Endothelial cell of umbilical vein (primary cell): Measurements from ENCODE around the gene CDK6. TPM values are rescaled to one million over a fixed set of nuclear protein-coding genes. Genes with fewer than 3 reads are reported as not detected.

ENCODE experiments used
- BruUV-seq: library from RNA; stranded (reverse); fragments of 400-500 nt; replicated peaks from 2 replicates; lab custom pipeline; 2021; lab: Mats Ljungman, UMichigan
- CTCF ChIA-PET: fragments of 300-600, 350-600 bp; sonication (Branson Sonifier 250); formaldehyde crosslinking; loops from one replicate; lab custom pipeline; 2021; ENCODE audit warnings: antibody characterized with exemption, inconsistent platforms; lab: Charles Lee
- POLR2A ChIA-PET: fragments of 300-600, 350-600 bp; sonication (Branson Sonifier 250); formaldehyde crosslinking; loops from one replicate; lab custom pipeline; 2021; ENCODE audit warnings: antibody characterized with exemption, inconsistent platforms; lab: Charles Lee
- DNase-seq: peaks from one replicate; pipeline ENCODE4 v3.0.0-alpha.2; 2011; ENCODE audit warnings: low read depth, low spot score
- FAIRE-seq: peaks from 2 replicates; lab custom pipeline; 2011; peaks lifted over from hg19 to GRCh38; lab: Jason Lieb, UNC
- H2AFZ ChIP-seq: 2 replicates; pipeline ENCODE4 v1.6.0; 2012; ENCODE audit warnings: low read depth, low read length, control low read depth, inconsistent platforms
- H3K27ac ChIP-seq: 2 replicates; pipeline ENCODE4 v1.5.1; 2011; ENCODE audit warnings: low read depth, mild to moderate bottlenecking, control low read depth, low read length, moderate library complexity; ENCODE audit not compliant: insufficient read depth
- H3K27me3 ChIP-seq, 2 experiments: 2 replicates each; pipeline versions ENCODE4 v1.6.0 to v1.6.1; 2011; ENCODE audit warnings: low read length in 2 of 2, mixed read lengths in 1 of 2; ENCODE audit not compliant: control insufficient read depth in 2 of 2, insufficient read depth in 2 of 2
- H3K36me3 ChIP-seq, 2 experiments: 2 replicates in 1 of 2; 3 replicates in 1 of 2; pipeline ENCODE4 v1.5.1; 2011; ENCODE audit warnings: low read length in 2 of 2, mild to moderate bottlenecking in 1 of 2, moderate library complexity in 1 of 2; ENCODE audit not compliant: control insufficient read depth in 2 of 2, insufficient read depth in 2 of 2; ENCODE audit errors: extremely low read depth in 1 of 2
- H3K4me1 ChIP-seq: 3 replicates; pipeline ENCODE4 v1.5.1; 2011; ENCODE audit warnings: mild to moderate bottlenecking, low read length; ENCODE audit not compliant: control insufficient read depth, insufficient read depth; ENCODE audit errors: extremely low read depth
- H3K4me2 ChIP-seq: 2 replicates; pipeline ENCODE4 v1.6.1; 2011; ENCODE audit warnings: low read length, control low read depth, mixed read lengths; ENCODE audit not compliant: insufficient read depth
- H3K4me3 ChIP-seq, 3 experiments: fragments of 200-600 bp in 1 of 3; sonication (generic), shearing (Covaris generic) in 1 of 3; replicated peaks in 1 of 3; 2 replicates each; pipeline ENCODE4 v1.5.1; 2011 to 2016; ENCODE audit warnings: control low read depth in 3 of 3, low read length in 3 of 3, mild to moderate bottlenecking in 2 of 3, inconsistent platforms in 1 of 3, low read depth in 1 of 3, moderate library complexity in 1 of 3; ENCODE audit not compliant: insufficient read depth in 1 of 3
- H3K79me2 ChIP-seq: 2 replicates; pipeline ENCODE4 v1.6.0; 2012; ENCODE audit warnings: low read length, inconsistent platforms; ENCODE audit not compliant: control insufficient read depth, insufficient read depth
- H3K9ac ChIP-seq: replicated peaks from 2 replicates; pipeline ENCODE3; 2011; ENCODE audit warnings: low read length, control low read depth; ENCODE audit not compliant: insufficient read depth; ENCODE audit errors: extremely low read depth
- H3K9me1 ChIP-seq: replicated peaks from 3 replicates; pipeline ENCODE4 v1.6.0; 2011; ENCODE audit warnings: mild to moderate bottlenecking, low read length; ENCODE audit not compliant: control insufficient read depth, insufficient read depth; ENCODE audit errors: extremely low read depth
- H3K9me3 ChIP-seq: replicated peaks from 2 replicates; pipeline ENCODE4 v1.5.1; 2012; ENCODE audit warnings: low read length, inconsistent platforms; ENCODE audit not compliant: control insufficient read depth, insufficient read depth
- H4K20me1 ChIP-seq: replicated peaks from 2 replicates; pipeline ENCODE3; 2011; ENCODE audit warnings: mild to moderate bottlenecking, low read length; ENCODE audit not compliant: control insufficient read depth, insufficient read depth; ENCODE audit errors: extremely low read depth
- CTCF ChIP-seq, 2 donors: IDR thresholded peaks; 1 replicate in 1 of 2; 2 replicates in 1 of 2; pipeline ENCODE4 v1.5.1; 2011; ENCODE audit warnings: low read length in 2 of 2, mild to moderate bottlenecking in 2 of 2, moderate library complexity in 2 of 2, control low read depth in 1 of 2, inconsistent platforms in 1 of 2, low read depth in 1 of 2; ENCODE audit not compliant: insufficient read depth in 1 of 2; ENCODE audit errors: extremely low read depth in 1 of 2
- EZH2 ChIP-seq: IDR thresholded peaks from 2 replicates; pipeline ENCODE4 v1.6.1; 2012; ENCODE audit warnings: borderline replicate concordance, low read depth, mild to moderate bottlenecking, moderate library complexity, low read length, inconsistent platforms; ENCODE audit not compliant: severe bottlenecking
- FOS ChIP-seq: IDR thresholded peaks from 2 replicates; pipeline ENCODE4 v1.6.1; 2011; ENCODE audit warnings: mild to moderate bottlenecking, low read length, moderate library complexity, borderline replicate concordance; ENCODE audit not compliant: insufficient read depth
- JUN ChIP-seq: IDR thresholded peaks from 2 replicates; pipeline ENCODE4 v1.6.1; 2011; ENCODE audit warnings: borderline replicate concordance, low read depth; ENCODE audit not compliant: insufficient read length, insufficient read depth
- MYC ChIP-seq: IDR thresholded peaks from one replicate; pipeline ENCODE4 v1.6.1; 2011; ENCODE audit warnings: mild to moderate bottlenecking, low read depth, low read length
- POLR2A ChIP-seq: IDR thresholded peaks from 2 replicates; pipeline ENCODE4 v1.6.1; 2012; ENCODE audit warnings: low read depth, mild to moderate bottlenecking, control low read depth, low read length
- POLR2AphosphoS5 ChIP-seq: IDR thresholded peaks from 2 replicates; pipeline ENCODE4 v1.6.1; 2012; ENCODE audit warnings: low read depth, mild to moderate bottlenecking, control low read depth, low read length, moderate library complexity; ENCODE audit not compliant: insufficient read depth
- dilution Hi-C: fragments of 300-500 bp; cut with MboI; formaldehyde crosslinking; loops from one replicate; pipeline ENCODE4 v1.15.0; 2019; ENCODE audit warnings: low sequenced_read_pairs; ENCODE audit not compliant: extremely low pct_ligation_motif_present
- intact Hi-C: fragments of 100-400 bp; cut with micrococcal nuclease; formaldehyde crosslinking; loops from one replicate; pipeline ENCODE4 v1.10.0; 2022
- polyA plus RNA-seq, 4 experiments: library from polyadenylated mRNA; depleted of rRNA in 3 of 4; stranded (reverse) in 3 of 4; unstranded in 1 of 4; fragments of >200 nt; gene quantifications; 2 replicates each; pipeline versions ENCODE4 v1.2.1 to v1.2.3, GENCODE V29; 2011 to 2012; ENCODE audit warnings: missing spikeins in 1 of 4
- total RNA-seq: library from RNA; stranded (reverse); gene quantifications from 2 replicates; pipeline ENCODE4 v1.2.3, GENCODE V29; 2021
- TF ChIP-seq, protein P1 (sequence below): IDR thresholded peaks from 2 replicates; pipeline ENCODE4 v1.6.1; 2011; ENCODE audit not compliant: insufficient read depth, insufficient read length

The CDK6 gene
- total and polyA plus RNA-seq, 2 donors (not counting 3 experiments of a cell fraction or from before 2014, with no cell fraction given), result 6.0 to 28.2 TPM

DNA sequence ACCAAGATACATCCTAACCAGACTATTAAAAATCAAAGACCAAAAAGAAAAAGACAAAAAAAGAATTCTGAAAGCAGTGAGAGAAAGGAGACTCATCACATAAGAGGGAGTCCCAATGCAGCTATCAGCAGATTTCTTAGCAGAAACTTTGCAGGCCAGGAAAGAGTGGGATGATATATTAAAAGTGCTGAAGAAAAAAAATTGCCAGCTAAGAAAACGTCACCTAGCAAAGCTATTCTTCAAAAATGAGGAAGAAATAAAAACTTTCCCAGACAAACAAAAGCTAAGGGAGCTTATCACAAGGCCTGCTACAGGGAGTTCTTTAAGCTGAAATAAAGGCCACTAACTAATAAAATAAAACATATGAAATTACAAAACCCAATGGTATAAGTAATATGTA lies 40.5 kb upstream of the CDK6 start:
- intact Hi-C loops (no loop called here), dilution Hi-C loops (no loop called here)
- no TSS peak for BruUV-seq
- H4K20me1 ChIP-seq, result no peaks in the 10 kb centered on the region
- H3K4me2 ChIP-seq, result no peak overlapping the region
- H3K36me3 ChIP-seq, result no peaks in the 10 kb centered on the region
- TF ChIP-seq POLR2AphosphoS5 (no peak), EZH2 (no peak), POLR2A (no peak), MYC (no peak), FOS (no peak), JUN (no peak), CTCF (IDR thresholded peaks at IDR 0.05; ENCODE audit: extremely low read depth in 1 of 2, insufficient read depth in 1 of 2, low read depth in 1 of 2, low read length in 2 of 2) (no peak)
- TF ChIP-seq, protein P1, sequence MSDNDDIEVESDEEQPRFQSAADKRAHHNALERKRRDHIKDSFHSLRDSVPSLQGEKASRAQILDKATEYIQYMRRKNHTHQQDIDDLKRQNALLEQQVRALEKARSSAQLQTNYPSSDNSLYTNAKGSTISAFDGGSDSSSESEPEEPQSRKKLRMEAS, result no peak
- no peak overlapping the region for H3K27ac ChIP-seq
- H3K79me2 ChIP-seq, result no peaks in the 10 kb centered on the region
- no peaks in the 10 kb centered on the region for H3K27me3 ChIP-seq
- CTCF ChIA-PET, result no interaction called here
- H2AFZ ChIP-seq, result no peak overlapping the region
- POLR2A ChIA-PET, result no interaction called here
- H3K9me1 ChIP-seq, result no peaks in the 10 kb centered on the region
- H3K9me3 ChIP-seq, result no peaks in the 10 kb centered on the region
- no peak overlapping the region for H3K4me3 ChIP-seq
- H3K4me1 ChIP-seq, result peaks cover 18% of the 10 kb centered on the region
- no peak for FAIRE-seq
- DNase-seq, result no peak
- H3K9ac ChIP-seq, result no peak overlapping the region
